Skeletal muscle tissue (tissue), 4 donors: ENCODE data around the gene SRBD1. TPM values are rescaled to one million over a fixed set of nuclear protein-coding genes. Genes with fewer than 3 reads are reported as not detected.

Experiments
- H3K27ac ChIP-seq: one replicate; pipeline ENCODE4 v1.7.0; 2013; ENCODE audit warnings: mild to moderate bottlenecking, low read depth, low read length, inconsistent platforms
- H3K27me3 ChIP-seq, 3 donors: one replicate each; pipeline ENCODE4 v1.7.0; 2013; ENCODE audit warnings: low read length in 3 of 3; ENCODE audit not compliant: control insufficient read depth in 3 of 3, insufficient read depth in 3 of 3
- H3K36me3 ChIP-seq, 3 donors: one replicate each; pipeline ENCODE4 v1.7.0; 2013; ENCODE audit warnings: low read length in 3 of 3; ENCODE audit not compliant: control insufficient read depth in 3 of 3, insufficient read depth in 3 of 3
- H3K4me1 ChIP-seq, 3 donors: one replicate each; pipeline ENCODE4 v1.7.0; 2013; ENCODE audit warnings: low read length in 3 of 3, mild to moderate bottlenecking in 3 of 3; ENCODE audit not compliant: control insufficient read depth in 3 of 3, insufficient read depth in 3 of 3
- H3K4me3 ChIP-seq, 3 donors: one replicate each; pipeline ENCODE4 v1.7.0; 2013; ENCODE audit warnings: low read length in 3 of 3
- H3K9ac ChIP-seq, 3 donors: one replicate each; pipeline ENCODE4 v1.7.0; 2013; ENCODE audit warnings: low read length in 3 of 3, mild to moderate bottlenecking in 3 of 3, moderate library complexity in 2 of 3, low read depth in 1 of 3
- H3K9me3 ChIP-seq, 3 donors: one replicate each; pipeline ENCODE4 v1.7.0; 2013; ENCODE audit warnings: low read length in 3 of 3; ENCODE audit not compliant: control insufficient read depth in 3 of 3
- total RNA-seq: library from RNA; depleted of rRNA; stranded (reverse); fragments of >200 nt; gene quantifications from one replicate; pipeline ENCODE4 v1.2.3, GENCODE V29; 2014
- donor health status: Osteomylitis.

Gene SRBD1
- total RNA-seq, 1 donor from 2014 or later = 57.9 TPM

- no peaks in the 10 kb centered on the region for H3K9me3 ChIP-seq
- no peak overlapping the region for H3K9ac ChIP-seq
- no peak overlapping the region for H3K27ac ChIP-seq
- H3K4me3 ChIP-seq = no peak overlapping the region
- H3K36me3 ChIP-seq = no peaks in the 10 kb centered on the region
- no peaks in the 10 kb centered on the region for H3K4me1 ChIP-seq
- peaks cover 0 to 3% (median 0%) of the 10 kb centered on the region in 3 donors for H3K27me3 ChIP-seq
These were observed 20.9 kb upstream of the SRBD1 start for GRCh38 chr2:45631955-45632354.

GRCh38 chr2:45631319-45631718 is 20.3 kb upstream of the SRBD1 start:
- H3K36me3 ChIP-seq = no peaks in the 10 kb centered on the region
- H3K9ac ChIP-seq = no peak overlapping the region
- no peak overlapping the region for H3K27ac ChIP-seq
- H3K9me3 ChIP-seq = no peaks in the 10 kb centered on the region
- H3K4me1 ChIP-seq = no peaks in the 10 kb centered on the region
- H3K4me3 ChIP-seq = no peak overlapping the region
- peaks cover 0 to 3% (median 0%) of the 10 kb centered on the region in 3 donors for H3K27me3 ChIP-seq

- H3K4me1 ChIP-seq = no peaks in the 10 kb centered on the region
- H3K9me3 ChIP-seq = no peaks in the 10 kb centered on the region
- H3K4me3 ChIP-seq = no peak overlapping the region
- no peak overlapping the region for H3K9ac ChIP-seq
- no peak overlapping the region for H3K27ac ChIP-seq
- H3K36me3 ChIP-seq = no peaks in the 10 kb centered on the region
- H3K27me3 ChIP-seq = peaks cover 0 to 3% (median 0%) of the 10 kb centered on the region in 3 donors
These were observed 18.9 kb upstream of the SRBD1 start for GRCh38 chr2:45629971-45630370.

- H3K4me3 ChIP-seq = no peak overlapping the region
- no peaks in the 10 kb centered on the region for H3K9me3 ChIP-seq
- peaks cover 0 to 3% (median 0%) of the 10 kb centered on the region in 3 donors for H3K27me3 ChIP-seq
- H3K27ac ChIP-seq = no peak overlapping the region
- no peaks in the 10 kb centered on the region for H3K36me3 ChIP-seq
- H3K4me1 ChIP-seq = no peaks in the 10 kb centered on the region
- no peak overlapping the region for H3K9ac ChIP-seq
These were observed 16.8 kb upstream of the SRBD1 start for GRCh38 chr2:45627911-45628310.

GRCh38 chr2:45626387-45627221 is 15.5 kb upstream of the SRBD1 start:
- H3K9me3 ChIP-seq = no peaks in the 10 kb centered on the region
- H3K27me3 ChIP-seq = no peaks in the 10 kb centered on the region
- no peaks in the 10 kb centered on the region for H3K4me1 ChIP-seq
- H3K27ac ChIP-seq = no peak overlapping the region
- H3K9ac ChIP-seq = no peak overlapping the region
- no peak overlapping the region for H3K4me3 ChIP-seq
- no peaks in the 10 kb centered on the region for H3K36me3 ChIP-seq

GRCh38 chr2:45625824-45626223 is 14.8 kb upstream of the SRBD1 start:
- H3K27ac ChIP-seq = no peak overlapping the region
- H3K9me3 ChIP-seq = no peaks in the 10 kb centered on the region
- no peaks in the 10 kb centered on the region for H3K36me3 ChIP-seq
- H3K4me1 ChIP-seq = no peaks in the 10 kb centered on the region
- H3K4me3 ChIP-seq = no peak overlapping the region
- H3K9ac ChIP-seq = no peak overlapping the region
- no peaks in the 10 kb centered on the region for H3K27me3 ChIP-seq

- Histone ChIP-seq H3K36me3 (no peaks in the 10 kb centered on the region), H3K9me3 (no peaks in the 10 kb centered on the region)
These were observed 12.0 kb upstream of the SRBD1 start for GRCh38 chr2:45623098-45623497.

GRCh38 chr2:45622336-45623075 is 11.4 kb upstream of the SRBD1 start:
- Histone ChIP-seq H3K27me3 (no peaks in the 10 kb centered on the region), H3K4me1 (no peaks in the 10 kb centered on the region), H3K36me3 (no peaks in the 10 kb centered on the region), H3K4me3 (no peak overlapping the region), H3K27ac (no peak overlapping the region), H3K9me3 (no peaks in the 10 kb centered on the region), H3K9ac (no peak overlapping the region)

More at GRCh38 chr2:45623098-45623497, 12.0 kb upstream of the SRBD1 start:
- Histone ChIP-seq H3K4me1 (no peaks in the 10 kb centered on the region), H3K27ac (no peak overlapping the region), H3K4me3 (no peak overlapping the region), H3K9ac (no peak overlapping the region), H3K27me3 (no peaks in the 10 kb centered on the region)

- no peaks in the 10 kb centered on the region for H3K27me3 ChIP-seq
- H3K36me3 ChIP-seq = no peaks in the 10 kb centered on the region
- no peaks in the 10 kb centered on the region for H3K9me3 ChIP-seq
- H3K4me1 ChIP-seq = no peaks in the 10 kb centered on the region
- no peak overlapping the region for H3K4me3 ChIP-seq
- no peak overlapping the region for H3K27ac ChIP-seq
- H3K9ac ChIP-seq = no peak overlapping the region
These were observed 6.4 kb upstream of the SRBD1 start for GRCh38 chr2:45617496-45617895.
